EH (cell line): Measurements from ENCODE around the gene CBR3.
A peak's percentile ranks its signal among the peaks of the same experiment; 100 is the strongest.

Source experiments
- DNase-seq: peaks from one replicate; pipeline ENCODE4 v3.0.0-alpha.2; 2015; ENCODE audit warnings: low read depth

The CBR3 gene

DNA sequence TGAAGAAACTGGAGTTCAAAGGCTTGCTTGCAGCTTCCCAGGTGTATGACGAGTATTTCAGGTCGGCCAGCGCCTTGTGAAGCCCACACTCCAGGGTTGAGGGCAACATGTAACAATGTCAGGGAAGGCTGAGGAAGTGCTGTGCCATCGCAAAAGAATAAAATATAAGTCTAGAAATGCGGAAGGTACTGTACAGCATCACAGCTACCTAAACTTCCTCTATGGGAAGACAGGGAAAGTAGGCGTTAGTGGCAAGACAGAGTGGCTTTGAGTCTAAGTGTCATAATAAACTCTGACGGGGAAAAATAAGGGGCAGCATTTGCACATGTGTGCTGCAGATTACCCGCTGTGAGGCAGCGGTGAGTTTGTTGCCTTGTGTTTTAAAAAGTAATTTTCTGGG lies 50.6 kb downstream of the CBR3 start:
- no peak for DNase-seq

DNA sequence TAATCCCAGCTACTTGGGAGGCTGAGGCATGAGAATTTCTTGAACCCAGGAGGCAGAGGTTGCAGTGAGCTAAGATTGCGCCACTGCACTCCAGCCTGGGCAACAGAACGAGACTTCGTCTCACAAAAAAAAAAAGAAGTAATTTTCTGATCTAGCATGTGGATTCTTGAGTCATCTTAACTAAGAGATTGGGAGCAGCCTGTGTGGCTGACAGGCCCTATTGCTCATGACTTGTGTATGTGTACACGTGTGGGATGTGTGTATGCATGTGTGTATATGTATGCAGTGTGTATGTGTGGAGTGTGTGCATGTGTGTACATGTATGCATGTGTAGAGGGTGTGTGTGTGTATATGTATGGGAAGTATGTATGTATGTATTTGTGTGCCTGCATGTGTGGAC lies 51.2 kb downstream of the CBR3 start:
- no peak for DNase-seq

DNA sequence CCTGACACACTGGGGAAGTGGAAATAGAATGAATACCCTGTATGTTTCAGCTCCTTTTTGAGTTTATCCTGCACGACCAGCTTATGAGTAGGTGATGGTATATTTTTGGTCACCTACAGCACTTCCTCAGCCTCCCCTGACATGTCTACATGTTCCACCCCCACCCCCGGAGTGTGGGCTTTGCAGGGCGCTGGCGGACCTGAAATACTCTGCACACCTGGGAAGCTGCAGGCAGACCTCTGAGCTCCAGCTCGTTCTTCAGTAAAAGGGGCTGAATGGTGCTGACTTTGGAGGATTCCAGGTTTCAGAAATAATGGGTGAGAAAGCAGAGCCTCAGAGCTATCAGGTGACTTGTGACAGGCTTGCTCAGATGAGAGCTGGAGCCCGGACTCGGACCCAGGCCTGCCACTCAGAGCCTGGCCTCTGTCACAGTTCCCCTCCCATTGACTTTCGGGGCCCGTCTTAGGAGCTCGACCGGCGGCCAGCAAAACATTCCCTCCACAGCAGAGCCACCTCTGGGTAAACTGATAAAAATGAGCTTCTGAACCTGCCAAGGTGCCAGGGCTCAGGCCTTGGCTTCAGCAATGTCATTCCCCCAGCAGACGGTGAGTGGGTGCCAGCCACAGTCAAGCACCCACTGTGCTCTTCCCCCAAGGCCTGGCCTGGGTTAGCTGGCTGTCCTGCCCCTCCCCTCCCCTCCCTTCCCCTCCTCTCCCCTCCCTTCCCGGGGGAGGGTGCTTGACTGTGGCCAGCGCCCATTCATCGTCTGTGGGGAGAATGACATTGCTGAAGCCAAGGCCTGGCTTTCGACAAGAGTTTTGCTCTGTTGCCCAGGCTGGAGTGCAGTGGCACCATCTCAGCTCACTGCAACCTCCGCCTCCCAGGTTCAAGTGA lies 51.9 kb downstream of the CBR3 start:
- DNase-seq, result no peak

DNA sequence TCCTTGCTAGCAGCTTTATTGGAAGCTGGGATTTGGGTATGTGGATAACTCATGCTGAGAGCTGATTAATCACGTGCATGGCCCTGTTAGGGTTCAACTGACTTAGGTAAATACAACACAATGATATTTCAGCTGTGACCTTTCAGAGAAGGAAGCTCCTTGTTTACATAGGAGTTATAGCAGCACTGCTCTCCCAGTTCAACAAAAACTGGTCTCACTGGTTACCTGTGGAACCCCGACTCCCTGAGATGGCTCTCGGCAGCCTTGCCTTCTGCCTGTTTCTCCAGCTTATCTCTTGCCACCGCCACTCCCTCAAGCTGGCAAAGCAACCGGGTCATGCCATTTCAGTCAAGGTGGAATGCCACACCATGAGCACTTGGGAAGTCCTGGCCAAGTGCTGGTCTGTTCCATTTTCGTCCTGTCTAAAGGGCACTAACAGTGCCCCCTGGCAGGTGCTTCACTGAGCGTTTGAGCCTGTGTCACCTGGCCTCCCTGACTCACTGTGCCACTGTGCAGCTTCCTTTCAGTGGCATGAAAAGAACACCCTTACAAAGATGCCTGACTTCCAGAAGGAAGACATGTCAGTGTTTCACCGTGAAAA lies 53.3 kb downstream of the CBR3 start:
- DNase-seq, result no peak

- DNase-seq, result no peak
These were observed 54.1 kb downstream of the CBR3 start for GRCh38 chr21:36188937-36189336.

DNA sequence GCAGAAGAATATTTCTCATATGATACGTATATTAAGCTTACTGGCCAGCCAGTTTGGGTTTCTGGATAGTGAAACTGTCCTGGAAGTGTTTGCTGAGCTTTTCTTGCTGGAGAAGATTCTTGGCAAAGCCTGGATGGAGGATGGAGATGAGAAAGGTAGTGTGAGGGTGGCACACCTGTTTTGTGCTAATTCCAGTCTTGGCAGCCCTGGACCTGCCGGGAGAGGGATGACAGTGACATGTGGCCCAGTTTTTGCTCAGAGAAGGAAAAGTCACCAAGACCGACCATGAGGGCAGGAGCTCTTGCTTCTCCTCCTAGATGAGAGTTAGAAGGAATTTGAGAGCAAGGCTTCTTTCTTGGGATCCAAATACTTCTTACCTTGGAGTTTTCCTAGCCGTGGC lies 55.9 kb downstream of the CBR3 start:
- DNase-seq, result no peak

GRCh38 chr21:36193200-36193599 lies 58.3 kb downstream of the CBR3 start:
- peak; percentile 90 for DNase-seq

GRCh38 chr21:36194024-36194423 lies 59.1 kb downstream of the CBR3 start:
- DNase-seq, result no peak

DNA sequence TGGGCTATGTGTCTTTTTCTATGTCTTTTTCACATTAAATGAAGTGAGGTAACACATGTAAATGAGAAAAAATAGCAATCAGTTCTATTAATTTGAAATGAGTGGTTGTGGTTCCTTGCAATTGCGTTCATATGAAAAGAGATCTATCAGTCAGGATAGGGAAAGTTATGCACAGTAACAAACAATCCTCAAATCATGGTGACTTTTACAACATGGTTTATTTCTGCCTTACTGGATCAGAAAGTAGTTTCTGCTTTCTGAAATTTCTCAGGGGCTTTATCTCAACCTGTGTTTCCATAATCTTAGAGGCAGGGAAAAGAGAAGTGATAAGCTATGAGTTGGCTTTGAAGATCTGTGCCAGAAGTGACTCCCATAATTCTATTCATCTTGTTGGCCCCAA lies 60.7 kb downstream of the CBR3 start:
- no peak for DNase-seq
